Measurements from ENCODE around the gene RTN4R.

Gene RTN4R

GRCh38 chr22:20193761-20194494, 74.2 kb downstream of the RTN4R start:
- H3K4me1 ChIP-seq (ENCODE audit: control insufficient read depth, insufficient read depth, low read length) = no peaks in the 10 kb centered on the region
- H3K4me3 ChIP-seq (ENCODE audit: low read depth, low read length) = no peak overlapping the region
- H3K9ac ChIP-seq (ENCODE audit: low read depth, low read length) = no peak overlapping the region
- H3K27ac ChIP-seq (ENCODE audit: low read depth, low read length) = no peak overlapping the region
- no peaks in the 10 kb centered on the region for H3K27me3 ChIP-seq (ENCODE audit: control insufficient read depth, insufficient read depth, low read length)
- no peaks in the 10 kb centered on the region for H3K36me3 ChIP-seq (ENCODE audit: control insufficient read depth, insufficient read depth, low read length)
- H3K9me3 ChIP-seq (ENCODE audit: control insufficient read depth, insufficient read depth, low read length) = no peaks in the 10 kb centered on the region

GRCh38 chr22:20192972-20193760, 75.0 kb downstream of the RTN4R start:
- Histone ChIP-seq H3K27ac (ENCODE audit: low read depth, low read length) (no peak overlapping the region), H3K36me3 (ENCODE audit: control insufficient read depth, insufficient read depth, low read length) (no peaks in the 10 kb centered on the region), H3K9ac (ENCODE audit: low read depth, low read length) (no peak overlapping the region), H3K4me1 (ENCODE audit: control insufficient read depth, insufficient read depth, low read length) (no peaks in the 10 kb centered on the region), H3K4me3 (ENCODE audit: low read depth, low read length) (no peak overlapping the region), H3K27me3 (ENCODE audit: control insufficient read depth, insufficient read depth, low read length) (no peaks in the 10 kb centered on the region), H3K9me3 (ENCODE audit: control insufficient read depth, insufficient read depth, low read length) (no peaks in the 10 kb centered on the region)

GRCh38 chr22:20192293-20192971, 75.7 kb downstream of the RTN4R start:
- H3K4me1 ChIP-seq (ENCODE audit: control insufficient read depth, insufficient read depth, low read length) = no peaks in the 10 kb centered on the region
- H3K4me3 ChIP-seq (ENCODE audit: low read depth, low read length) = no peak overlapping the region
- no peaks in the 10 kb centered on the region for H3K36me3 ChIP-seq (ENCODE audit: control insufficient read depth, insufficient read depth, low read length)
- no peaks in the 10 kb centered on the region for H3K27me3 ChIP-seq (ENCODE audit: control insufficient read depth, insufficient read depth, low read length)
- no peak overlapping the region for H3K27ac ChIP-seq (ENCODE audit: low read depth, low read length)
- no peak overlapping the region for H3K9ac ChIP-seq (ENCODE audit: low read depth, low read length)
- H3K9me3 ChIP-seq (ENCODE audit: control insufficient read depth, insufficient read depth, low read length) = no peaks in the 10 kb centered on the region

- H3K27ac ChIP-seq (ENCODE audit: low read depth, low read length) = no peak overlapping the region
- H3K9ac ChIP-seq (ENCODE audit: low read depth, low read length) = no peak overlapping the region
- no peak overlapping the region for H3K4me3 ChIP-seq (ENCODE audit: low read depth, low read length)
- 0 out of 2 replicates have a peak, but pooled peaks cover 4% of the 10 kb centered on the region for H3K4me1 ChIP-seq (ENCODE audit: control insufficient read depth, insufficient read depth, low read length)
- no peaks in the 10 kb centered on the region for H3K9me3 ChIP-seq (ENCODE audit: control insufficient read depth, insufficient read depth, low read length)
- H3K36me3 ChIP-seq (ENCODE audit: control insufficient read depth, insufficient read depth, low read length) = no peaks in the 10 kb centered on the region
- no peaks in the 10 kb centered on the region for H3K27me3 ChIP-seq (ENCODE audit: control insufficient read depth, insufficient read depth, low read length)
Observed at GRCh38 chr22:20191803-20192202, 76.3 kb downstream of the RTN4R start.
